ENCODE measurements around the gene PKP2.

DNA sequence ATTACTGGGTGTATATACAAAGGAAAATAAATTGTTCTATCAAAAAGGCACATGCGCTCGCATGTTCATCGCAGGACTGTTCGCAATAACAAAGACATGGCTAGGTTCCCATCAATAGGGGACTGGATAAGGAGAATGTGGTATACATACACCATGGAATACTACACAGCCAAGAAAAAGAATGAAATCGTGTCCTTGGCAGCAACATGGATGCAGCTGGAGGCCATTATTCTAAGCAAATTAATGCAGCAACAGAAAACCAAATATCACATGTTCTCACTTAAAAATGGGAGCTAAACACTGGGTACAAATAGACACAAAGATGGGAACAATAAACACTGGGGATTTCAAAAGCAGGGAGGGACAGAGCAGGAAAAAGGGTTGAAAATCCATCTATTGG, 58.6 kb downstream of the PKP2 start:
- TF ChIP-seq EGR1 (IDR thresholded peaks at IDR 0.05; ENCODE audit: low read depth in 2 of 2) (no peak), TAF1 (conservative IDR thresholded peaks at IDR 0.05) (no peak), GABPA (IDR thresholded peaks at IDR 0.05 in 1 of 2, conservative IDR thresholded peaks at IDR 0.05 in 1 of 2) (no peak), JUND (IDR thresholded peaks at IDR 0.05) (no peak), YY1 (IDR thresholded peaks at IDR 0.05) (no peak)
- TF ChIP-seq, protein P1, sequence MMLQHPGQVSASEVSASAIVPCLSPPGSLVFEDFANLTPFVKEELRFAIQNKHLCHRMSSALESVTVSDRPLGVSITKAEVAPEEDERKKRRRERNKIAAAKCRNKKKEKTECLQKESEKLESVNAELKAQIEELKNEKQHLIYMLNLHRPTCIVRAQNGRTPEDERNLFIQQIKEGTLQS (IDR thresholded peaks at IDR 0.05): no peak
- TF ChIP-seq, protein P2, sequence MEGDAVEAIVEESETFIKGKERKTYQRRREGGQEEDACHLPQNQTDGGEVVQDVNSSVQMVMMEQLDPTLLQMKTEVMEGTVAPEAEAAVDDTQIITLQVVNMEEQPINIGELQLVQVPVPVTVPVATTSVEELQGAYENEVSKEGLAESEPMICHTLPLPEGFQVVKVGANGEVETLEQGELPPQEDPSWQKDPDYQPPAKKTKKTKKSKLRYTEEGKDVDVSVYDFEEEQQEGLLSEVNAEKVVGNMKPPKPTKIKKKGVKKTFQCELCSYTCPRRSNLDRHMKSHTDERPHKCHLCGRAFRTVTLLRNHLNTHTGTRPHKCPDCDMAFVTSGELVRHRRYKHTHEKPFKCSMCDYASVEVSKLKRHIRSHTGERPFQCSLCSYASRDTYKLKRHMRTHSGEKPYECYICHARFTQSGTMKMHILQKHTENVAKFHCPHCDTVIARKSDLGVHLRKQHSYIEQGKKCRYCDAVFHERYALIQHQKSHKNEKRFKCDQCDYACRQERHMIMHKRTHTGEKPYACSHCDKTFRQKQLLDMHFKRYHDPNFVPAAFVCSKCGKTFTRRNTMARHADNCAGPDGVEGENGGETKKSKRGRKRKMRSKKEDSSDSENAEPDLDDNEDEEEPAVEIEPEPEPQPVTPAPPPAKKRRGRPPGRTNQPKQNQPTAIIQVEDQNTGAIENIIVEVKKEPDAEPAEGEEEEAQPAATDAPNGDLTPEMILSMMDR (IDR thresholded peaks at IDR 0.05; ENCODE audit: low read depth, low read length, missing input control): no peak
- TF ChIP-seq, protein P3, sequence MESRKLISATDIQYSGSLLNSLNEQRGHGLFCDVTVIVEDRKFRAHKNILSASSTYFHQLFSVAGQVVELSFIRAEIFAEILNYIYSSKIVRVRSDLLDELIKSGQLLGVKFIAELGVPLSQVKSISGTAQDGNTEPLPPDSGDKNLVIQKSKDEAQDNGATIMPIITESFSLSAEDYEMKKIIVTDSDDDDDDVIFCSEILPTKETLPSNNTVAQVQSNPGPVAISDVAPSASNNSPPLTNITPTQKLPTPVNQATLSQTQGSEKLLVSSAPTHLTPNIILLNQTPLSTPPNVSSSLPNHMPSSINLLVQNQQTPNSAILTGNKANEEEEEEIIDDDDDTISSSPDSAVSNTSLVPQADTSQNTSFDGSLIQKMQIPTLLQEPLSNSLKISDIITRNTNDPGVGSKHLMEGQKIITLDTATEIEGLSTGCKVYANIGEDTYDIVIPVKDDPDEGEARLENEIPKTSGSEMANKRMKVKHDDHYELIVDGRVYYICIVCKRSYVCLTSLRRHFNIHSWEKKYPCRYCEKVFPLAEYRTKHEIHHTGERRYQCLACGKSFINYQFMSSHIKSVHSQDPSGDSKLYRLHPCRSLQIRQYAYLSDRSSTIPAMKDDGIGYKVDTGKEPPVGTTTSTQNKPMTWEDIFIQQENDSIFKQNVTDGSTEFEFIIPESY (IDR thresholded peaks at IDR 0.05): no peak
- TF ChIP-seq, protein P4, sequence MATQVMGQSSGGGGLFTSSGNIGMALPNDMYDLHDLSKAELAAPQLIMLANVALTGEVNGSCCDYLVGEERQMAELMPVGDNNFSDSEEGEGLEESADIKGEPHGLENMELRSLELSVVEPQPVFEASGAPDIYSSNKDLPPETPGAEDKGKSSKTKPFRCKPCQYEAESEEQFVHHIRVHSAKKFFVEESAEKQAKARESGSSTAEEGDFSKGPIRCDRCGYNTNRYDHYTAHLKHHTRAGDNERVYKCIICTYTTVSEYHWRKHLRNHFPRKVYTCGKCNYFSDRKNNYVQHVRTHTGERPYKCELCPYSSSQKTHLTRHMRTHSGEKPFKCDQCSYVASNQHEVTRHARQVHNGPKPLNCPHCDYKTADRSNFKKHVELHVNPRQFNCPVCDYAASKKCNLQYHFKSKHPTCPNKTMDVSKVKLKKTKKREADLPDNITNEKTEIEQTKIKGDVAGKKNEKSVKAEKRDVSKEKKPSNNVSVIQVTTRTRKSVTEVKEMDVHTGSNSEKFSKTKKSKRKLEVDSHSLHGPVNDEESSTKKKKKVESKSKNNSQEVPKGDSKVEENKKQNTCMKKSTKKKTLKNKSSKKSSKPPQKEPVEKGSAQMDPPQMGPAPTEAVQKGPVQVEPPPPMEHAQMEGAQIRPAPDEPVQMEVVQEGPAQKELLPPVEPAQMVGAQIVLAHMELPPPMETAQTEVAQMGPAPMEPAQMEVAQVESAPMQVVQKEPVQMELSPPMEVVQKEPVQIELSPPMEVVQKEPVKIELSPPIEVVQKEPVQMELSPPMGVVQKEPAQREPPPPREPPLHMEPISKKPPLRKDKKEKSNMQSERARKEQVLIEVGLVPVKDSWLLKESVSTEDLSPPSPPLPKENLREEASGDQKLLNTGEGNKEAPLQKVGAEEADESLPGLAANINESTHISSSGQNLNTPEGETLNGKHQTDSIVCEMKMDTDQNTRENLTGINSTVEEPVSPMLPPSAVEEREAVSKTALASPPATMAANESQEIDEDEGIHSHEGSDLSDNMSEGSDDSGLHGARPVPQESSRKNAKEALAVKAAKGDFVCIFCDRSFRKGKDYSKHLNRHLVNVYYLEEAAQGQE (IDR thresholded peaks at IDR 0.05): no peak
- TF ChIP-seq, protein P5, sequence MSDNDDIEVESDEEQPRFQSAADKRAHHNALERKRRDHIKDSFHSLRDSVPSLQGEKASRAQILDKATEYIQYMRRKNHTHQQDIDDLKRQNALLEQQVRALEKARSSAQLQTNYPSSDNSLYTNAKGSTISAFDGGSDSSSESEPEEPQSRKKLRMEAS (IDR thresholded peaks at IDR 0.05): no peak

Data from liver (tissue), 3 donors.